Neural cell (in vitro differentiated cells): ENCODE results near the gene GHRL. TPM values are rescaled to one million over a fixed set of nuclear protein-coding genes. Genes with fewer than 3 reads are reported as not detected.

Experiments
- H2AFZ ChIP-seq: fragments of 200-600, 300-800 bp; sonication (generic), shearing (Covaris generic); 2 replicates; pipeline ENCODE4 v1.6.0; 2014; ENCODE audit warnings: low read depth, mild to moderate bottlenecking, antibody characterized with exemption, low read length, moderate library complexity
- H3F3A ChIP-seq: fragments of 200-600 bp; shearing (Covaris generic); 2 replicates; pipeline ENCODE4 v1.6.1; 2016; ENCODE audit warnings: mild to moderate bottlenecking, moderate library complexity, mixed read lengths, antibody characterized with exemption, low read length; ENCODE audit not compliant: insufficient read depth, poor library complexity, severe bottlenecking
- H3K27ac ChIP-seq: fragments of 200-600, 300-800 bp; sonication (generic), shearing (Covaris generic); 2 replicates; pipeline ENCODE4 v1.5.1; 2014; ENCODE audit warnings: mild to moderate bottlenecking, low read length, moderate library complexity
- H3K27me3 ChIP-seq: fragments of 300-800, 200-600 bp; sonication (generic), shearing (Covaris generic); 2 replicates; pipeline ENCODE4 v1.6.0; 2014; ENCODE audit warnings: mild to moderate bottlenecking, low read depth, low read length, moderate library complexity; ENCODE audit not compliant: insufficient read depth
- H3K36me3 ChIP-seq: fragments of 300-800, 200-600 bp; sonication (generic), shearing (Covaris generic); 2 replicates; pipeline ENCODE4 v1.5.1; 2014; ENCODE audit warnings: mild to moderate bottlenecking, antibody characterized with exemption, low read length, moderate library complexity; ENCODE audit not compliant: insufficient read depth
- H3K4me2 ChIP-seq: fragments of 300-800, 200-600 bp; sonication (generic), shearing (Covaris generic); 2 replicates; pipeline ENCODE4 v1.6.0; 2014; ENCODE audit warnings: mild to moderate bottlenecking, low read length
- H3K4me3 ChIP-seq: fragments of 300-800, 200-600 bp; sonication (generic), shearing (Covaris generic); 2 replicates; pipeline ENCODE4 v1.5.1; 2014; ENCODE audit warnings: mild to moderate bottlenecking, low read length, moderate library complexity
- H3K79me2 ChIP-seq: fragments of 200-600 bp; shearing (Covaris generic); replicated peaks from 2 replicates; pipeline ENCODE4 v1.6.0; 2014; ENCODE audit warnings: mild to moderate bottlenecking, low read length, moderate library complexity; ENCODE audit not compliant: insufficient read depth
- H3K9ac ChIP-seq: fragments of 300-800, 200-600 bp; sonication (generic), shearing (Covaris generic); 2 replicates; pipeline ENCODE4 v1.6.1; 2016; ENCODE audit warnings: mild to moderate bottlenecking, low read length, mixed read lengths
- H3K9me2 ChIP-seq: fragments of 200-600 bp; shearing (Covaris generic); 2 replicates; pipeline ENCODE4 v1.6.1; 2016; ENCODE audit warnings: mild to moderate bottlenecking, low read length, mixed read lengths; ENCODE audit not compliant: insufficient read depth
- H3K9me3 ChIP-seq: fragments of 200-600, 300-800 bp; sonication (generic), shearing (Covaris generic); 2 replicates; pipeline ENCODE4 v1.6.1; 2016; ENCODE audit warnings: mild to moderate bottlenecking, mixed run types, low read length, moderate library complexity, mixed read lengths
- H4K20me1 ChIP-seq: fragments of 200-600 bp; shearing (Covaris generic); 2 replicates; pipeline ENCODE4 v1.6.1; 2016; ENCODE audit warnings: mild to moderate bottlenecking, mixed run types; ENCODE audit not compliant: insufficient read depth
- CTCF ChIP-seq: fragments of 450-650 bp; IDR thresholded peaks from 2 replicates; pipeline ENCODE4 v1.5.1; 2014; ENCODE audit warnings: antibody characterized with exemption, mild to moderate bottlenecking, moderate library complexity; ENCODE audit not compliant: poor library complexity, severe bottlenecking
- EP300 ChIP-seq: fragments of 450-650 bp; conservative IDR thresholded peaks from 2 replicates; pipeline ENCODE4 v1.6.1; 2014; ENCODE audit warnings: antibody characterized with exemption, mild to moderate bottlenecking, moderate library complexity; ENCODE audit not compliant: poor library complexity, severe bottlenecking
- EZH2 ChIP-seq: fragments of 200-600, 300-800 bp; shearing (Covaris generic), sonication (generic); IDR thresholded peaks from 2 replicates; pipeline ENCODE4 v1.6.1; 2014; ENCODE audit warnings: antibody characterized with exemption, low read length, borderline replicate concordance, mild to moderate bottlenecking; ENCODE audit not compliant: insufficient read depth, poor library complexity, severe bottlenecking
- MXI1 ChIP-seq: fragments of 450-650 bp; conservative IDR thresholded peaks from 2 replicates; pipeline ENCODE4 v1.6.1; 2014; ENCODE audit warnings: antibody characterized with exemption, mild to moderate bottlenecking; ENCODE audit not compliant: poor library complexity, severe bottlenecking
- POLR2AphosphoS5 ChIP-seq: IDR thresholded peaks from 2 replicates; pipeline ENCODE4 v1.6.1; 2012
- RAD21 ChIP-seq: fragments of 450-650 bp; conservative IDR thresholded peaks from 2 replicates; pipeline ENCODE4 v1.6.1; 2014; ENCODE audit warnings: antibody characterized with exemption, mild to moderate bottlenecking, moderate library complexity
- SMC3 ChIP-seq: fragments of 450-650 bp; conservative IDR thresholded peaks from 2 replicates; pipeline ENCODE4 v1.6.1; 2014; ENCODE audit warnings: antibody characterized with exemption, mild to moderate bottlenecking, moderate library complexity; ENCODE audit not compliant: poor library complexity
- TAF1 ChIP-seq: IDR thresholded peaks from 2 replicates; pipeline ENCODE4 v1.6.1; 2012; ENCODE audit warnings: low read depth
- polyA plus RNA-seq: library from polyadenylated mRNA; depleted of rRNA; stranded (reverse); fragments of >200 nt; gene quantifications from 2 replicates; pipeline ENCODE4 v1.2.3, GENCODE V29; 2014
- TF ChIP-seq, protein P1 (sequence below): IDR thresholded peaks from 2 replicates; pipeline ENCODE4 v1.6.1; 2012; ENCODE audit warnings: borderline replicate concordance

GHRL gene
- polyA plus RNA-seq, 1 donor from 2014 or later: 2.8 TPM

GRCh38 chr3:10244009-10244408, 48.7 kb downstream of the GHRL start:
- no peak for TF ChIP-seq EZH2
- TF ChIP-seq, protein P1, sequence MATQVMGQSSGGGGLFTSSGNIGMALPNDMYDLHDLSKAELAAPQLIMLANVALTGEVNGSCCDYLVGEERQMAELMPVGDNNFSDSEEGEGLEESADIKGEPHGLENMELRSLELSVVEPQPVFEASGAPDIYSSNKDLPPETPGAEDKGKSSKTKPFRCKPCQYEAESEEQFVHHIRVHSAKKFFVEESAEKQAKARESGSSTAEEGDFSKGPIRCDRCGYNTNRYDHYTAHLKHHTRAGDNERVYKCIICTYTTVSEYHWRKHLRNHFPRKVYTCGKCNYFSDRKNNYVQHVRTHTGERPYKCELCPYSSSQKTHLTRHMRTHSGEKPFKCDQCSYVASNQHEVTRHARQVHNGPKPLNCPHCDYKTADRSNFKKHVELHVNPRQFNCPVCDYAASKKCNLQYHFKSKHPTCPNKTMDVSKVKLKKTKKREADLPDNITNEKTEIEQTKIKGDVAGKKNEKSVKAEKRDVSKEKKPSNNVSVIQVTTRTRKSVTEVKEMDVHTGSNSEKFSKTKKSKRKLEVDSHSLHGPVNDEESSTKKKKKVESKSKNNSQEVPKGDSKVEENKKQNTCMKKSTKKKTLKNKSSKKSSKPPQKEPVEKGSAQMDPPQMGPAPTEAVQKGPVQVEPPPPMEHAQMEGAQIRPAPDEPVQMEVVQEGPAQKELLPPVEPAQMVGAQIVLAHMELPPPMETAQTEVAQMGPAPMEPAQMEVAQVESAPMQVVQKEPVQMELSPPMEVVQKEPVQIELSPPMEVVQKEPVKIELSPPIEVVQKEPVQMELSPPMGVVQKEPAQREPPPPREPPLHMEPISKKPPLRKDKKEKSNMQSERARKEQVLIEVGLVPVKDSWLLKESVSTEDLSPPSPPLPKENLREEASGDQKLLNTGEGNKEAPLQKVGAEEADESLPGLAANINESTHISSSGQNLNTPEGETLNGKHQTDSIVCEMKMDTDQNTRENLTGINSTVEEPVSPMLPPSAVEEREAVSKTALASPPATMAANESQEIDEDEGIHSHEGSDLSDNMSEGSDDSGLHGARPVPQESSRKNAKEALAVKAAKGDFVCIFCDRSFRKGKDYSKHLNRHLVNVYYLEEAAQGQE: no peak
- TF ChIP-seq CTCF: no peak
- no peak for TF ChIP-seq SMC3
- no peak for TF ChIP-seq MXI1
- TF ChIP-seq EP300: no peak
- TF ChIP-seq POLR2AphosphoS5: no peak
- TF ChIP-seq RAD21: no peak
- no peak for TF ChIP-seq TAF1
- Histone ChIP-seq H3K27me3 (no peaks in the 10 kb centered on the region), H3K4me3 (no peak overlapping the region), H3K79me2 (no peaks in the 10 kb centered on the region), H3K9me3 (no peaks in the 10 kb centered on the region), H3F3A (no peaks in the 10 kb centered on the region), H3K9me2 (no peaks in the 10 kb centered on the region), H4K20me1 (no peaks in the 10 kb centered on the region), H3K9ac (no peak overlapping the region), H2AFZ (no peak overlapping the region), H3K4me2 (no peak overlapping the region), H3K36me3 (no peaks in the 10 kb centered on the region), H3K27ac (no peak overlapping the region)

GRCh38 chr3:10242182-10243065, 50.3 kb downstream of the GHRL start:
- H3K9me3 ChIP-seq: no peaks in the 10 kb centered on the region
- H3K27ac ChIP-seq: no peak overlapping the region
- no peaks in the 10 kb centered on the region for H3K9me2 ChIP-seq
- H3F3A ChIP-seq: no peaks in the 10 kb centered on the region
- H4K20me1 ChIP-seq: no peaks in the 10 kb centered on the region
- H3K27me3 ChIP-seq: no peaks in the 10 kb centered on the region
- no peaks in the 10 kb centered on the region for H3K79me2 ChIP-seq
- H3K9ac ChIP-seq: no peak overlapping the region
- H3K4me3 ChIP-seq: no peak overlapping the region
- H3K4me2 ChIP-seq: no peak overlapping the region
- TF ChIP-seq MXI1 (no peak), SMC3 (no peak), CTCF (no peak), EP300 (no peak), RAD21 (no peak), EZH2 (no peak), TAF1 (no peak), POLR2AphosphoS5 (no peak)
- TF ChIP-seq, protein P1: no peak
- no peak overlapping the region for H2AFZ ChIP-seq
- no peaks in the 10 kb centered on the region for H3K36me3 ChIP-seq
